ENCODE data around the gene PHC1.

The PHC1 gene

GRCh38 chr12:8950702-8951478, 36.6 kb downstream of the PHC1 start:
- no peak for DNase-seq

- DNase-seq: no peak
Observed at GRCh38 chr12:8951744-8952143, 37.4 kb downstream of the PHC1 start.

- DNase-seq: no peak
Observed at GRCh38 chr12:8953773-8954402, 39.6 kb downstream of the PHC1 start.

- DNase-seq: no peak
Observed at GRCh38 chr12:8956073-8956472, 41.8 kb downstream of the PHC1 start.

- no peak for DNase-seq
Observed at GRCh38 chr12:8956772-8957171, 42.5 kb downstream of the PHC1 start.

GRCh38 chr12:8957561-8957960, 43.3 kb downstream of the PHC1 start:
- DNase-seq: no peak

GRCh38 chr12:8958066-8958465, 43.8 kb downstream of the PHC1 start:
- no peak for DNase-seq

GRCh38 chr12:8960176-8960575, 45.9 kb downstream of the PHC1 start:
- no peak for DNase-seq

GRCh38 chr12:8968761-8969160, 54.5 kb downstream of the PHC1 start:
- DNase-seq: no peak

- DNase-seq: no peak
Observed at GRCh38 chr12:8969861-8970411, 55.6 kb downstream of the PHC1 start.

- DNase-seq: no peak
Observed at GRCh38 chr12:8970432-8970831, 56.1 kb downstream of the PHC1 start.

- DNase-seq: no peak
Observed at GRCh38 chr12:8980137-8980536, 65.8 kb downstream of the PHC1 start.

- no peak for DNase-seq
Observed at GRCh38 chr12:8985213-8985754, 71.0 kb downstream of the PHC1 start.

- no peak for DNase-seq
Observed at GRCh38 chr12:8987163-8987562, 72.9 kb downstream of the PHC1 start.

- DNase-seq: no peak
Observed at GRCh38 chr12:8987685-8988084, 73.4 kb downstream of the PHC1 start.

- DNase-seq: no peak
Observed at GRCh38 chr12:8989413-8989812, 75.1 kb downstream of the PHC1 start, which contains the start of gene KLRG1. Gene KLRG1 (plus strand): TSS chr12:8989546. CDS start chr12:8989636, 90 bp downstream.
